Breast epithelium (tissue), 4 donors: ENCODE results near the gene NR1H2. TPM values are rescaled to one million over a fixed set of nuclear protein-coding genes. Genes with fewer than 3 reads are reported as not detected.

ENCODE experiments used
- DNase-seq, 2 donors: peaks; one replicate each; pipeline ENCODE4 v3.0.0-alpha.2; 2019; ENCODE audit warnings: low spot score in 2 of 2
- H3K27ac ChIP-seq, 2 donors: fragments of 200-600 bp; sonication (generic) in 1 of 2; one replicate each; pipeline ENCODE4 v1.5.1; 2016 to 2019; ENCODE audit warnings: mild to moderate bottlenecking in 1 of 2
- H3K27me3 ChIP-seq, 2 donors: fragments of 200-600 bp; sonication (generic) in 1 of 2; one replicate each; pipeline versions ENCODE4 v1.5.1 to v1.6.0; 2017 to 2019; ENCODE audit warnings: control low read depth in 1 of 2, mild to moderate bottlenecking in 1 of 2
- H3K36me3 ChIP-seq: fragments of 200-600 bp; one replicate; pipeline ENCODE4 v1.5.1; 2019
- H3K4me1 ChIP-seq, 2 donors: fragments of 200-600 bp; sonication (generic); one replicate each; pipeline ENCODE4 v1.5.1; 2016 to 2019; ENCODE audit warnings: control low read depth in 1 of 2
- H3K4me3 ChIP-seq, 3 donors: fragments of 200-600 bp; sonication (generic); 1 replicate in 2 of 3; 2 replicates in 1 of 3; pipeline ENCODE4 v1.5.1; 2016 to 2019; ENCODE audit warnings: mild to moderate bottlenecking in 3 of 3, moderate library complexity in 2 of 3
- H3K9me3 ChIP-seq, 2 donors: fragments of 200-600 bp; sonication (generic) in 1 of 2; one replicate each; pipeline ENCODE4 v1.5.1; 2016 to 2019; ENCODE audit warnings: control low read depth in 1 of 2
- CTCF ChIP-seq, 3 donors: fragments of 450-650 bp; IDR thresholded peaks; one replicate each; pipeline ENCODE4 v1.5.1; 2016 to 2017; ENCODE audit warnings: antibody characterized with exemption in 3 of 3, mild to moderate bottlenecking in 3 of 3, moderate library complexity in 3 of 3
- POLR2A ChIP-seq: fragments of 450-650 bp; IDR thresholded peaks from one replicate; pipeline ENCODE4 v1.6.1; 2016; ENCODE audit warnings: antibody characterized with exemption, mild to moderate bottlenecking, moderate library complexity
- POLR2AphosphoS5 ChIP-seq, 3 donors: sonication (generic); formaldehyde crosslinking; IDR thresholded peaks; one replicate each; pipeline ENCODE4 v1.6.1; 2017; ENCODE audit warnings: antibody characterized with exemption in 3 of 3
- intact Hi-C: fragments of 100-400 bp; cut with DNase I; formaldehyde crosslinking; loops from one replicate; pipeline ENCODE4 v1.15.1; 2023; ENCODE audit warnings: low total_unique reads
- total RNA-seq, 3 donors: library from RNA; depleted of rRNA; stranded (reverse); fragments of >200 nt; gene quantifications; one replicate each; pipeline ENCODE4 v1.1.0, GENCODE V29; 2016

Gene NR1H2
- total RNA-seq, 3 donors from 2014 or later: 71.0 to 105 (median 87.5) TPM

GRCh38 chr19:50381881-50382729 is 5.8 kb downstream of the NR1H2 start:
- H3K9me3 ChIP-seq: no peaks in the 10 kb centered on the region
- TF ChIP-seq POLR2AphosphoS5 (IDR thresholded peaks at IDR 0.05): no peak
- no peak for TF ChIP-seq CTCF (IDR thresholded peaks at IDR 0.05)
- no peak for TF ChIP-seq POLR2A
- no peaks in the 10 kb centered on the region for H3K4me1 ChIP-seq
- peaks cover 8% of the 10 kb centered on the region for H3K36me3 ChIP-seq
- H3K27me3 ChIP-seq: no peaks in the 10 kb centered on the region
- H3K27ac ChIP-seq: no peak overlapping the region
- intact Hi-C loops: no loop called here
- DNase-seq: no peak
- H3K4me3 ChIP-seq: no peak overlapping the region

- peak overlapping the region; percentile 84 to 97 for H3K27ac ChIP-seq
Measured at GRCh38 chr19:50383001-50383851, 7.0 kb downstream of the NR1H2 start.

GRCh38 chr19:50383852-50384684 is 7.8 kb downstream of the NR1H2 start, which contains the start of gene POLD1:
Gene POLD1, plus strand, starts transcription at chr19:50384347. Its CDS starts 14,505 bp downstream, at chr19:50398852.
- intact Hi-C loops: no loop called here
- Histone ChIP-seq H3K27me3 (no peaks in the 10 kb centered on the region), H3K4me3 (peak within 1 kb of the TSS; percentile 62 to 75 (median 65)), H3K4me1 (no peaks in the 10 kb centered on the region), H3K27ac (peak within 1 kb of the TSS; percentile 84 to 97), H3K36me3 (peaks cover 8% of the 10 kb centered on the region), H3K9me3 (no peaks in the 10 kb centered on the region)
- peak; percentile 98 for DNase-seq
- TF ChIP-seq CTCF (IDR thresholded peaks at IDR 0.05) (no peak), POLR2AphosphoS5 (IDR thresholded peaks at IDR 0.05) (peak in 2 of 3 donors; percentile 56 to 68), POLR2A (no peak)

More at GRCh38 chr19:50383001-50383851, 7.0 kb downstream of the NR1H2 start:
- Histone ChIP-seq H3K36me3 (peaks cover 8% of the 10 kb centered on the region), H3K27me3 (no peaks in the 10 kb centered on the region), H3K4me1 (no peaks in the 10 kb centered on the region), H3K4me3 (peak overlapping the region; percentile 62 to 75 (median 65)), H3K9me3 (no peaks in the 10 kb centered on the region)
- peak in 1 of 2 donors; percentile 32 for DNase-seq
- intact Hi-C loops: no loop called here
- TF ChIP-seq POLR2AphosphoS5 (IDR thresholded peaks at IDR 0.05) (no peak), CTCF (IDR thresholded peaks at IDR 0.05) (no peak), POLR2A (no peak)

GRCh38 chr19:50384685-50385535 is 8.7 kb downstream of the NR1H2 start:
- TF ChIP-seq POLR2AphosphoS5 (IDR thresholded peaks at IDR 0.05): no peak
- no peak for TF ChIP-seq CTCF (IDR thresholded peaks at IDR 0.05)
- TF ChIP-seq POLR2A: no peak
- Histone ChIP-seq H3K27me3 (no peaks in the 10 kb centered on the region), H3K4me1 (no peaks in the 10 kb centered on the region), H3K9me3 (no peaks in the 10 kb centered on the region), H3K4me3 (peak overlapping the region; percentile 62 to 75 (median 65)), H3K36me3 (peaks cover 8% of the 10 kb centered on the region), H3K27ac (peak overlapping the region; percentile 84 to 97)
- intact Hi-C loops: no loop called here
- DNase-seq: no peak
